HG02852 (cell line): ENCODE results near the gene FOXRED1.
A peak's percentile ranks its signal among the peaks of the same experiment; 100 is the strongest.

ENCODE experiments used
- ATAC-seq: cut with Tn5 transposase; IDR thresholded peaks from one replicate; pipeline ENCODE4 v1.9.1; 2021; ENCODE audit warnings: mild to moderate bottlenecking, moderate library complexity; ENCODE audit not compliant: unreplicated experiment

The FOXRED1 gene

GRCh38 chr11:126310200-126310991 is 41.4 kb downstream of the FOXRED1 start:
- ATAC-seq, result no peak

- no peak for ATAC-seq
Observed at GRCh38 chr11:126310992-126311310, 42.0 kb downstream of the FOXRED1 start.

- ATAC-seq, result peak; percentile 77
Observed at GRCh38 chr11:126311401-126312291, 42.7 kb downstream of the FOXRED1 start.

- ATAC-seq, result no peak
Observed at GRCh38 chr11:126312961-126313360, 44.0 kb downstream of the FOXRED1 start.

GRCh38 chr11:126313826-126314225 is 44.9 kb downstream of the FOXRED1 start:
- ATAC-seq, result no peak

DNA sequence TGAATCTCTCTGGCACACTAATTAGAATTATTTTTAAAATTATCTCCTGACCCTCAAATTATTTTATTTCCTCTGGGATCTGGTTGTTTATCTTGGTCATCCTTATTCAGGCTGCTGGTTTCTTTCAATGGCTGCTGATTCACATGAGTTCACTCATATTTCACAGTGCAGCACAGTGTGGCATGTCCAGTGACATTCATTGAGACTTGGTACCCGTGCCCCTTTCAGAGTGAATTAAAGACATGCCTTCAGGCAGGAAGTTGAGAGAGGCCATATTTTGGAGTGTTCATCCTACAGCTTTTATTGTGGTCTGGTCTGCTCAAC is 48.4 kb downstream of the FOXRED1 start:
- no peak for ATAC-seq

DNA sequence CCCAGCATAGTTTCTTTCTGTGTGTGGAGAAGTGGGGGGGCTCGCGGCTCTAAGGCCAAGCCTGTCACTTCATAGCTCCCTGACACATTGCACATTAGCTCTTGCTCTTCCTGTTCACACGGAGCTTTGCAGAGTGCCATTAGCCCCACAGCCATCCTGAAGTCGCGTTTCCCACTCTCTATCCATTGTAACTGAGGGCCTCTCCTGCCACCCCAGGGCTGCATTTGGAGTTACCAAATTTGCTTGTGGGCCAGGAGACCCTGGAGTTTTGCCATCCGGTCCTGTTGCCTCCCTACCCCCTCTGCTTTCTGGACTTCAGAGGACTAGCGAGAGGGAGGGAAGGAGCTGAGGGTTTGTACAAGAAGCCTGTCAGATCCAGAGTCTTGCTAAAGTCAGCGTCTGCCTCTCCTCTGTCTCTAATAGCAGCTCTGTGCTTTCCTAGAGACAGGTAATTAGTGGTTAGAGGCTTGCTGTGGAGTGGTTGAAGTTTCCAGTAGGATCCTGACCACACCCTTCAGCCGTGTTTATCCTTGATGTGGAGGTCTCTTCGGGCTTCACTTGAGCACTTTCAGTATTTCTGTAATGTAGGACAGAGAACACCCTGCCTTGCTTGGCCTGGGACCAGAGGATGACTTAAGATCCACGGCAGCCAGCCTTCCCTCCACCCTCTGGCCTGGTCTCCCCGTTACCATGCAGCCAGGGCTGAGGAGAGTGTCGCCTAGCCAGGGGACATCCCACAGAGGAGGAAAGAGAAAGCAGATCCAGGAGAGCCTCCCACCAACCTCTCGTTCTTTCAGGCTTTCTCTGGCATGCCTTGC is 49.0 kb downstream of the FOXRED1 start:
- peak; percentile 19 for ATAC-seq

DNA sequence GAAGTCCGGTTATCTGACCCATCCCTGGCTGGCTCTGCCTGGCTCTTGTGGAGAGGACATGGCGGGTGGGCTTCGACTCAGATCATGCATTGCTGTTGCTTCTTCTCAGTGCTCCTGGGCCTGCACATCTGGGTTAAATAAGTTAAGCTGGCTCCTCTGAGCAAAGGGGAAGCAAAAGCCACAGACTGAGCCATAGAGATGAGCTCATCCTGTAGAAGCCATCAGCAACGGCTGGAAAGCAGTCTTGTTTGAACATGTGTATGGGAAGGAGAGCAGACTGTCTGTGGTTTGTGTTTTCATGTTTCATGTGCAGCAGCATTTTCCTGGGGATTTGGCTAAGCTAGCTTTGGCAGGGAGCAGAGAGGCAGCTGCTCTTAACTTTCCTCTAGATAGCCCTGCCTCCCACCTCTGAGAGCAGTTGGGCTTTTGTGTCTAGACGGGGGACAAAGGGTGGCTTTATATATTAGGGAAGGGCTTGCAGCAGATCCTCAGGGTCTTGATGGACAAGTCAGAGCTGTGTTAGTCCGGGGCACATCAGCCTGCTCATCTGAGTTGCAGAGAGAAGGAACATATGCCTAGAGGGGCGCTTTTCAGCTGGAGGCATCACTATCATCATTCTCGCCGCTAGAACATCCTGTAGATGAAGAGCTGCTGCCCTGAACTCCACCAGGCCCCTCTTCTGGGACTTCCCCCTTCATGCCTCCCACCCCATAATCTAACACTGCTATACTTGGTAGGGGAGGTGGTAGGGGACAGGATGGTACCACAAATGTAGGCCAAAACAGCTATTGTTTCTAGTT is 49.8 kb downstream of the FOXRED1 start:
- ATAC-seq, result peak; percentile 89

GRCh38 chr11:126319374-126319740 is 50.4 kb downstream of the FOXRED1 start:
- ATAC-seq, result no peak

DNA sequence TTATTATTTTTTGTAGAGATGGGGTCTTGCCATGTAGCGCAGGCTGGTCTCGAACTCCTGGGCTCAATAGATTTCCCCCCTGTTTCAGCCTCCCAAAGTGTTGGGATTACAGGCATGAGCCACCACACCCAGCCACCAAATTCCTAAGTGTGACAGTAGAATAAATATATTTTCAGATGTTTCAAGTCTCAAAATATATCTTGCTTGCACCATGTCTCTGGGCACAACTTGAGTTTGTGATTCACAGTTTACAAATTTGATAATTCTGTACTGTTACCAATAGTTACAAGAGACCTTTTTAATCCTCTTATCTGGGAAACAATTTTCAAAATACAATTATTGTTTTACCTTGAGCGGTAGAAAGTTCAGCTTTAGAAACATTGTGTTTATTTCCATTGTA is 54.0 kb downstream of the FOXRED1 start:
- ATAC-seq, result no peak

DNA sequence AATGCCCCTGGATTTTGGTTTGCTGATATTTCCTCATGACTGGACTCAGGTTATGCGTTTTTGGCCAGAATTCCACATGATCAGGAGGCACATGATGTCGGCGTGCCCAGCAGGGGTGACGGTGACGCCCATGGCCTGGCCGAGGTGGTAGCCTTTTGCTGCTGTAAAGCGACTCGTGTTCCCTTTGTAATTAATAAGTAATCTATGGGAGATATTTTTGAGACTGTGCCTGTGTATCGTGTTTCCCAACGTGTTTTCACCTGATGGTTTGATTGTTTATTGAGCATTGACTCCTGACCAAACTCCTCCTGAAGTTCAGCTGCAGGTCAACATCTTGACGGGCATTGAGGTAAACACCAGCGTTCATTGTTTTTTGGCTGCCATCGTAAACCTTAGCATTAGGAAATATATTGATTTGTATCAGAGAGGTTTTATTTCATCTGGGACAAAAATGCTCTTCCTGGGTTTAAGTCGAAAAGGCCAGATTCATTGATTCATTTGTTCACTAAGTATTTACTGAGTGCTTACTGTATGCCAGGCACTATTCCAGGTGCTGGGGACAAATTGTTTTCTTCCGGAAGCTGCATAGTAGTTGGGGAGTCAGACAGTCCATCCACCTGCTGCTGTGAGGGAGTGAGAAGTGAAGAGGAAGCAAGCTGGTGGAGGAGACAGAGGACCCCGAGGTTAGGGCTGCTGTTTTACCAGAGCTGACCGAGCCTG is 58.5 kb downstream of the FOXRED1 start:
- no peak for ATAC-seq
